ENCODE results near the gene DENND11.
A peak's percentile ranks its signal among the peaks of the same experiment; 100 is the strongest.

The DENND11 gene

GRCh38 chr7:141676618-141677017, 25.3 kb downstream of the DENND11 start:
- no peak for DNase-seq

GRCh38 chr7:141675436-141676215, 26.3 kb downstream of the DENND11 start:
- DNase-seq, result no peak

- DNase-seq, result peak; percentile 21
Measured at GRCh38 chr7:141674702-141675101, 27.3 kb downstream of the DENND11 start.

- no peak for DNase-seq
Measured at GRCh38 chr7:141674171-141674671, 27.7 kb downstream of the DENND11 start.

- no peak for DNase-seq
Measured at GRCh38 chr7:141673346-141673745, 28.6 kb downstream of the DENND11 start.

GRCh38 chr7:141671705-141672496, 30.1 kb downstream of the DENND11 start:
- DNase-seq, result no peak

- no peak for DNase-seq
Measured at GRCh38 chr7:141668853-141669252, 33.1 kb downstream of the DENND11 start.

- DNase-seq, result no peak
Measured at GRCh38 chr7:141666071-141666470, 35.9 kb downstream of the DENND11 start.

- DNase-seq, result no peak
Measured at GRCh38 chr7:141665208-141666035, 36.5 kb downstream of the DENND11 start.

GRCh38 chr7:141664450-141664849, 37.5 kb downstream of the DENND11 start:
- no peak for DNase-seq

GRCh38 chr7:141663081-141663849, 38.7 kb downstream of the DENND11 start:
- DNase-seq, result no peak

- no peak for DNase-seq
Measured at GRCh38 chr7:141660259-141660658, 41.7 kb downstream of the DENND11 start.

- DNase-seq, result no peak
Measured at GRCh38 chr7:141659501-141659900, 42.5 kb downstream of the DENND11 start.

GRCh38 chr7:141654551-141654950, 47.4 kb downstream of the DENND11 start:
- peak; percentile 61 for DNase-seq

- no peak for DNase-seq
Measured at GRCh38 chr7:141652691-141653090, 49.3 kb downstream of the DENND11 start.

All from stimulated activated CD4-positive, alpha-beta T cell treated with anti-CD3 and anti-CD28 coated beads, Interleukin-15, amount 100 ng/mL, for 24 hours (primary cell).